HepG2 (cell line): ENCODE data around the gene ARHGEF7. TPM values are rescaled to one million over a fixed set of nuclear protein-coding genes. Genes with fewer than 3 reads are reported as not detected.

Experiments used
- ATAC-seq: fragments of 200-7000 bp; cut with Tn5 transposase; 3 replicates; pipeline ENCODE4 v1.9.1; 2020; ENCODE audit warnings: mild to moderate bottlenecking, moderate library complexity
- BruUV-seq: library from RNA; stranded (reverse); fragments of 400-500 nt; replicated peaks from 2 replicates; lab custom pipeline; 2021; lab: Mats Ljungman, UMichigan
- CTCF ChIA-PET: fragments of 300-600 bp; formaldehyde crosslinking; extraction: SDS; loops from one replicate; lab custom pipeline; 2021; ENCODE audit warnings: low total read pairs, inconsistent platforms, low intra/inter-chr PET ratio; lab: Yijun Ruan, JAX
- POLR2A ChIA-PET: fragments of 350-600 bp; sonication (Branson Sonifier 250); formaldehyde crosslinking; loops from one replicate; lab custom pipeline; 2020; ENCODE audit warnings: antibody characterized with exemption, inconsistent platforms; lab: Yijun Ruan, JAX
- DNase-seq: peaks from one replicate; pipeline ENCODE4 v3.0.0-alpha.2; 2015; ENCODE audit warnings: low spot score
- FAIRE-seq: peaks from 3 replicates; lab custom pipeline; 2011; peaks lifted over from hg19 to GRCh38; lab: Jason Lieb, UNC
- H2AFZ ChIP-seq: one replicate; pipeline ENCODE4 v1.6.1; 2011; ENCODE audit warnings: low read length, inconsistent platforms
- H3K27ac ChIP-seq: fragments of 300-600 bp; 3 replicates; pipeline ENCODE4 v1.8.0; 2011; ENCODE audit warnings: mixed run types, mild to moderate bottlenecking, mixed read lengths, low read length, inconsistent platforms; ENCODE audit not compliant: insufficient read depth; ENCODE audit errors: extremely low read length
- H3K27me3 ChIP-seq, 2 experiments: fragments of 200-600 bp in 1 of 2; 2 replicates in 1 of 2; 3 replicates in 1 of 2; pipeline versions ENCODE4 v1.6.0 to v1.8.0; 2011; ENCODE audit warnings: low read length in 2 of 2, mild to moderate bottlenecking in 2 of 2, moderate library complexity in 2 of 2, inconsistent platforms in 1 of 2; ENCODE audit not compliant: insufficient read depth in 2 of 2, control insufficient read depth in 1 of 2
- H3K36me3 ChIP-seq, 2 experiments: fragments of 200-600 bp in 1 of 2; replicated peaks in 1 of 2; 2 replicates in 1 of 2; 3 replicates in 1 of 2; pipeline versions ENCODE4 v1.5.1 to v1.8.0; 2011; ENCODE audit warnings: low read length in 2 of 2, inconsistent platforms in 1 of 2; ENCODE audit not compliant: insufficient read depth in 2 of 2, control insufficient read depth in 1 of 2
- H3K4me1 ChIP-seq: 2 replicates; pipeline ENCODE4 v1.5.1; 2012; ENCODE audit warnings: low read length, inconsistent platforms; ENCODE audit not compliant: insufficient read depth
- H3K4me2 ChIP-seq: 2 replicates; pipeline ENCODE4 v1.6.0; 2011; ENCODE audit warnings: low read depth, low read length, inconsistent platforms
- H3K4me3 ChIP-seq, 3 experiments: fragments of 200-600 bp in 1 of 3; sonication (generic), shearing (Covaris generic) in 1 of 3; replicated peaks in 1 of 3; 2 replicates each; pipeline ENCODE4 v1.5.1; 2011 to 2016; ENCODE audit warnings: low read length in 3 of 3, inconsistent platforms in 2 of 3, low read depth in 2 of 3, mild to moderate bottlenecking in 2 of 3, control low read depth in 1 of 3, mixed read lengths in 1 of 3; ENCODE audit not compliant: insufficient read depth in 1 of 3
- H3K79me2 ChIP-seq: one replicate; pipeline ENCODE4 v1.6.1; 2011; ENCODE audit warnings: low read length, inconsistent platforms; ENCODE audit not compliant: insufficient read depth
- H3K9ac ChIP-seq: 2 replicates; pipeline ENCODE4 v1.6.0; 2011; ENCODE audit warnings: mild to moderate bottlenecking, low read depth, low read length, inconsistent platforms; ENCODE audit not compliant: insufficient read depth
- H3K9me3 ChIP-seq: 2 replicates; pipeline ENCODE4 v1.5.1; 2012; ENCODE audit warnings: mild to moderate bottlenecking, low read length
- H4K20me1 ChIP-seq: 2 replicates; pipeline ENCODE4 v1.6.0; 2011; ENCODE audit warnings: inconsistent platforms, mild to moderate bottlenecking, low read length, moderate library complexity; ENCODE audit not compliant: insufficient read depth
- CTCF ChIP-seq: sonication (generic); formaldehyde crosslinking; IDR thresholded peaks from 2 replicates; pipeline ENCODE4 v1.5.0; 2020; ENCODE audit warnings: mild to moderate bottlenecking, missing genetic modification reagents, moderate library complexity
- FOXO4 ChIP-seq: sonication (generic); formaldehyde crosslinking; conservative IDR thresholded peaks from 2 replicates; pipeline ENCODE4 v1.8.1; 2023; ENCODE audit warnings: missing genetic modification reagents
- HNF1A ChIP-seq, 2 experiments: sonication (generic) in 1 of 2; formaldehyde crosslinking in 1 of 2; IDR thresholded peaks; 2 replicates each; pipeline versions ENCODE4 v1.4.0 to v1.6.1; 2016 to 2020; ENCODE audit warnings: borderline replicate concordance in 1 of 2, low read depth in 1 of 2, mild to moderate bottlenecking in 1 of 2, missing genetic modification reagents in 1 of 2
- U2AF1 ChIP-seq: fragments of 200-400 bp; formaldehyde crosslinking; optimal IDR thresholded peaks from 2 replicates; pipeline ENCODE3; 2017; ENCODE audit warnings: mild to moderate bottlenecking, low read depth, low read length
- ZBTB26 ChIP-seq: IDR thresholded peaks from 2 replicates; pipeline ENCODE4 v1.6.1; 2016; ENCODE audit warnings: missing compliant biosample characterization, missing genetic modification reagents, borderline replicate concordance
- ZFP1 ChIP-seq: IDR thresholded peaks from 2 replicates; pipeline ENCODE4 v1.6.1; 2016
- ZNF839 ChIP-seq: sonication (generic); formaldehyde crosslinking; IDR thresholded peaks from 2 replicates; pipeline ENCODE4 v1.4.0; 2020; ENCODE audit warnings: missing genetic modification reagents, mild to moderate bottlenecking, borderline replicate concordance
- WGBS: methylation state at CpG from one replicate; pipeline ENCODE4 v1.1.6; 2017; ENCODE audit warnings: low lambda C conversion rate; 5-methylcytosine and 5-hydroxymethylcytosine counted together
- in situ Hi-C: cut with HindIII; loops from 2 replicates; pipeline ENCODE4 v1.10.0; 2017; ENCODE audit warnings: low pct_unique_long_range_greater_than_20kb; ENCODE audit not compliant: extremely low pct_ligation_motif_present
- intact Hi-C: fragments of 100-400 bp; cut with micrococcal nuclease; formaldehyde crosslinking; loops from one replicate; pipeline ENCODE4 v1.10.0; 2022; ENCODE audit not compliant: unreplicated experiment
- polyA plus RNA-seq, 8 experiments: library from polyadenylated mRNA; depleted of rRNA in 3 of 8; stranded (reverse) in 7 of 8; unstranded in 1 of 8; fragments of >200 nt; fragmentation: Illumina TruSeq in 4 of 8; extraction: Trizol in 4 of 8; gene quantifications; 2 replicates each; pipeline versions ENCODE4 v1.2.1 to v1.2.3, GENCODE V29; 2011 to 2016; ENCODE audit warnings: low read depth in 4 of 8, missing spikeins in 1 of 8, mixed read lengths in 1 of 8; ENCODE audit not compliant: insufficient read depth in 1 of 8
- total RNA-seq, 5 experiments: library from RNA; depleted of rRNA; stranded (reverse); fragments of >200 nt; fragmentation: Illumina TruSeq; extraction: Trizol; gene quantifications; 2 replicates each; pipeline ENCODE4 v1.2.3, GENCODE V29; 2016; ENCODE audit warnings: low read depth in 1 of 5

Gene ARHGEF7
- total and polyA plus RNA-seq, 2 of the 13 experiments (the other 11 are each of a cell fraction or from before 2014, with no cell fraction given): 15.7 to 22.3 TPM

- CTCF ChIA-PET: no interaction called here
- DNase-seq (no peak), ATAC-seq (no peak), FAIRE-seq (no peak)
- in situ Hi-C loops (no loop called here), intact Hi-C loops (no loop called here)
- Histone ChIP-seq H3K4me2 (no peak overlapping the region), H2AFZ (no peak overlapping the region), H3K27ac (no peak overlapping the region), H3K36me3 (peaks cover 29 to 84% of the 10 kb centered on the region in 2 experiments), H3K79me2 (no peaks in the 10 kb centered on the region), H4K20me1 (no peaks in the 10 kb centered on the region; the same call in 1 of the 2 replicates), H3K4me3 (no peak overlapping the region), H3K4me1 (no peaks in the 10 kb centered on the region), H3K9me3 (no peaks in the 10 kb centered on the region), H3K27me3 (no peaks in the 10 kb centered on the region), H3K9ac (no peak overlapping the region)
- TF ChIP-seq FOXO4: no peak
- no peak for TF ChIP-seq HNF1A (IDR thresholded peaks at IDR 0.05; ENCODE audit: low read depth)
- TF ChIP-seq HNF1A (CRISPR knock-in tag; IDR thresholded peaks at IDR 0.05; ENCODE audit: borderline replicate concordance): no peak
- TF ChIP-seq ZNF839 (CRISPR knock-in tag): no peak
- TF ChIP-seq ZBTB26: no peak
- TF ChIP-seq U2AF1: no peak
- TF ChIP-seq CTCF: no peak
- no peak for TF ChIP-seq ZFP1 (CRISPR knock-in tag)
- no TSS peak for BruUV-seq
- WGBS: 91% methylated on average over 14 of the region's 14 CpGs
- POLR2A ChIA-PET: no interaction called here
Observed at GRCh38 chr13:111284565-111284964, 169.5 kb downstream of the ARHGEF7 start.
